ENCODE results near the gene SSBP2.

SSBP2 gene

DNA sequence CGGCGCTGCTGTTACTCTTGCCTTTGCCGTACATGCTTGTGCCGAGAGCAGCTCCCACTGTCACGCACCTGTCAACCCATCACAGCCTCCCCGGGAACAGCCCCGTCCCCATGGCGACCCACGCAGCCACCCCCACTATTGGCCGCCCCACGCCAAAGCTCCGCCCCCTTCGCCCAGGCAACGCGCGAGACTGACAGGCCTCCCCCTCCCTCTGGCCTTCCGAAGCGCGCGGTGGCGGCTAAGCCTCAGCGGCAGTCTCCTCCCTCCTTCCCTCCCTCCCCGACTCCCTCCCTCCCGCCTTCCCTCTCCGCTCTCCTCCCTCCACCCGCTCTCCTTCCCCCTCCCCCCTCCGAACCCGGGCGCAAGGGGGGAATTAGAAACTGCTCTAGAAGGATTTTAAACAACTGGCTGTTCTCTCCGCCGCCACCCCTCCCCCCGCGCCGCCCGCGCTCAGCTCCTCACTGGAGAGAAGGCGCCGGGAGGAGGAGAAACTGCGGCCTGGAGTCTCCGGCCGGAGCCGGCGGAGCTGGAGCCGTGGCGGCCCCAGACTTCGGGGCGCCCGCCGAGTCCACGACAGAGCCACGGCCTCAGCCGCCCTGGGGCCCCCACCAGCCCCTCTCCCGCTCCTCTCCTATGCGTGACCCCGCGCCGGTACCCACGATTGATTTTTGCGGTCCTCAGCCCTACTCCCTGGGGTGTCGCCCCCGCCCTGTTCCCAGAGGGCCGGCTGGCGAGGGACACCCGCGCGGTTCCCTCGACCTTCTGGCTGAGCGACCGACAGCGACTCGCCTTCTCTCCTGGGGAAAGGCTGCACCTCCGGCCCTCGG, at the start of gene SSBP2:
Gene SSBP2 (minus strand): TSS at position 89 of the 827 bp plus-strand sequence. CDS start 55 bp downstream, at position 34.
- peak; percentile 100 for DNase-seq

DNA sequence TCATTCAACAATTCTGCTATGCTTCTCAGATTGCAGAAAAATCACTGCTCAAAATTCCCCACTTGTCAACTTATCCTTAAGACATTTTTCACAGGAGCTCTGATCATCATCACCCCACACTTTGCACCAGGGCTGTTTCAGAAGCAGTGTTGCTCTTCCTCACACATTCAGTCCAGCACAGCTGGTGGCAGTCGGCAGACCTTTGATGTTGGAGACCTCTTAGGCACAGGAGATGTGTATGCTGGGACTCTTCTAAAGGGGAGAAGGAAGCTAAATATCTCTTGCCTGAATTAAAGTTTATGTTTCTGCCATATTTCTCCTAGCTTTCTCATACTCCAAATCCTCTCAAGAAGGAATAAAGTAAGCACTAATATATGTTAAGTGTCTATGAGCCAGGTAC, 44.8 kb upstream of the SSBP2 start:
- no peak for DNase-seq

DNA sequence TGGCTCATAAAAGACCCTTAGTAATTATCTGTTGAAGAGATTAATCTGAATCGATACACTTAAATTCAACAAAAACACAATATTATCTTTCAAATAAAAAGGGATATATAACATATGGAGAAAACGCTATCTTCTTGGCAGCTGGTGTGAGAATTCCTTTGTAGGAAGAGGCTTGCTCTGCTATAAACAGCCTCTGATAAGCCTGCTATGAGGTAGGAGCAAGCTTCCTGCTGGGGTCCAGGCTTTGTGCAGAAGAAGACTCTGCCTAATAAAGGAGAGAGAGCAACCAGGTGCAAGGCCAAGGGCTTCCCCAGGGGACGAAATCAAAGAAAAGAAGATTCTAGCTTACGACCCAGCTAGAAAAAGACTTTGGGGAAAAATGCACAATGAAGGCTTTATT, 43.3 kb upstream of the SSBP2 start:
- no peak for DNase-seq

DNA sequence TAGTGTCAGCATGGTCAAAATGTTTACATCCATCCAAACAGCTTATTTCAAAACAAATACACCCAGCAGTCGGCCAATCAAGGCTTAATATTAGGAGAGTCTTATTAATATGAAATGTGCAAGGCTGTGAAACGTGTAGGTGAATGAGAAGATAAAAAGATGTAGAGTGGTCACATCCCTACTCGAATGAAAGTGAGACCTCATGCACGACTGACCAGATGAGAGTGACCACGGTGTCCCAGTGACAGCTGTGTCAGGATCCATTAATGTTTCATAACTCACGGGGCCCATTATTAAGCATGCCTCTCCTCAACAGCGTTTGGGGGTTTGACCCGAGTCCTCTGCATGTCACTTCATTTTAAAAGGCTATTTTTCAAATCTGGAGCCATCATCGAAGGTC, 39.4 kb upstream of the SSBP2 start:
- no peak for DNase-seq

DNA sequence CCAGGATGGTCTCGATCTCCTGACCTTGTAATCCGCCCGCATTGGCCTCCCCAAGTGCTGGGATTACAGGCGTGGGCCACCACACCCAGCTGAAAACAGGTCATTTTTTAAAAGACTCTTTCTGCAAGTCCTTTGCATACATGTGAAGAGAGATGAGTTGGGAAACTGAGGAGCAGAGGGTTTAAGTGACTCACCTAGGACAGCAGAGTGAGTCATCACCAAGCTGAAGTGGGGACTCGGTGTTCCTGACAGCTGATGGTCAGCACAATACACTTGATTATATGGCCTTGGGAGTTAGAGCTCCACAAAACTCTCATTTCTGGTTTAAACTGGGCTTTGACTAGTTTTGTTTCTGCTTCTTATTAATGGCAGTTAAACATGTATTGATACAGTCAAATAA, 38.1 kb upstream of the SSBP2 start:
- DNase-seq = no peak

DNA sequence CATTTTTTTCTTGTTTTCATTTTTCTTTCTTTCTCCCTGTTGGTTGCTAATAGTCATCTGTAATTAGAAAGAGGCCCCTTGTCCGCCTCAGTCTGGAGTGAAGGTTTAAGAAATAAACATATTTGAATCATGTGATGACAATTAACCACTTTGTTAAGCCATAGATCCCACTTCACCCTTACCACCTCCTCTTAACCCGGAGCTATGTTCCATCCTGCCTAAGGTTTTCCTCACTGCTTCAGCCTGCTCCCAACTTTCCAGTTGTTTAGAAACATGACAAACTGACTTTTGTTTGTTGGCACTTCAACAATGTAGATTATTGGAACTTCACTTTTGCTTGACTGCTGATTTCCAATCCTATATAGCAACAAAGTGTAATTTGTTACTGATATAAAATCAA, 37.4 kb upstream of the SSBP2 start:
- DNase-seq = no peak

DNA sequence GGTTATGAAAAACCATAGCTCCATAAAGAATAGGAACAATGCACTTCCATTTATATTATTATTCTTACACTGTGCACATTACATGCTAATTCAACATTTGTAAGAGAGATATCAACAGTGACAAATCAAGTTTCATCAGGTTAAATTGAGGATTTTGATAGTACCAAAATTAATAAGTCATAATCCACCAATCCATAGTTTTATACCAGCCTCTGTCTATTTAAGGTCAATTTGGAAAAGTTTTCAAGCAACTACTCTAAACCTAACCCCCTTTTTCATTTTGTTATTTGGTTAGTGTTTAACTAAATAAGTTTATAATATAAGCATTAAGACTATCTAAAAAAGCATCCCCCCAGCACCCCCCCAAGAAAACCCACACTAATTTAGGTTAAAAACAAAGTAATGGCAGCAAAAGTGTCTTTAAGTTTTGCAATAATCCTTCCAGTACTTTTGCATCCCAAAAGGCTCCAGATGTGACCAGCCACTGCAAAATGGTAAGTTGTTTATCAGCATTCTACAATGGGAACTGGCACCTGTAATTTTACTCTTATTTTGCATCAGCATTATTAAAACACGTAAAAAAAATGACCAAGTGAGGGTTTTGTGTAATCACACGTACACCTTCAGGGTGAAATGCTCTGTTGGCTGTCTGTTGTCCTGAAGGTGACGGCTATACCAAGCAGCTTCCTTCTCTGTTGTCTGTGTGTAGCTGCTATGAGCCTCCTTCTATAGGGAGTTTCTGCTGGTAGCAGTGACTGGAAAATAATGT, 36.8 kb upstream of the SSBP2 start:
- peak; percentile 83 for DNase-seq

DNA sequence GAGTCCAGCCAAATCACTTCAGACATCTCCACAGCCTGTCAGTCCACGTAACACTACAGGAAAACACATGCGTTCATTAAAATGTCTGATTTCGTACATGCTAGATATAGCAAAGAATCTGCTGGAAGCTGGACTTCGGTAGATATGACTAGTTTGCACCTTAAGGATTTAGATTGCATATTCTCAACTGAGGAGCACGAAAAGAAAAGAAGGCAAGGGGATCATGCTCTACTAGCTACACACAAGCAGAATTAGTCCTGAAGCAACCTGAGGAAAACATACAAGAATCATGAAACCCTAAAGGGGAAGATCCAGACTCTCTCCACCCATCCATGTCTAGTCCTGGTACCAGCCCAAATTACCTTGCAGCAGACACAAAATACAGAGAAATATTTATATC, 36.1 kb upstream of the SSBP2 start:
- DNase-seq = no peak

DNA sequence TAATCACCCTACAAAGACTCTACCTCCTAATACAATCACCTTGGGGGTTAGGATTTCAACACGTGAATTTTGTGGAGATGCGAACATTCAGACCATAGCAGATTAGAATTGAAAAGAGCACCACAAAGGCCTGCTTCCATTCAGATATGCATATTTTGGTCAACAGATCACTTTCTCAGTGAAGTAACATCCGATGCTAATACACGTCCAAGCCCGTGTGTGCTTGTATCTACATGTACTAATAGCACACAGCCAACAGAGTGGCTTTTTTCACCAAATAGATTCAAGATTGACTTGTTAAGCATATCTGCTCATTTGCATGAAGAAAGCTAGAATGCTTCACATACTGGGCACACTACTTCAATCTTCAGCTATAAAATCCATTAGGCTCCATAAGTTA, 35.6 kb upstream of the SSBP2 start:
- DNase-seq = no peak

DNA sequence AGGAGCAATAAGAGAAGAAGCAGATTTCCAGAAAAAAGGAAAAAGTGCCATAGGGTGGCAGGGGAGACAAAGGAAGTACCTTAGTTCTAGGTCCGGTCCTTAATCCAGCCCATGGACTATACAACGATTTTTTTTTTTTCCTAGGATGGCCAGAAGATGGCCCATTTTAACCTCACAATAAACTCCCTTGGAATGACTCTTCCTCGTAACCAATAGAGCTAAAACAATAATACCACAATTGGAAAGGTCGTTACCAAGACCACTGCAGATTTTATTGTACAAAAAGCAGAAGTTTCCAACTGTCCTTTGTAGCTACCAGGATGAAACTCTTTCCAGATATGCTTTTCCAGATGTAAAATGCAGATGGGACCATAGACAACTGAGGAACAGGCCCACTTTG, 34.4 kb upstream of the SSBP2 start:
- no peak for DNase-seq

DNA sequence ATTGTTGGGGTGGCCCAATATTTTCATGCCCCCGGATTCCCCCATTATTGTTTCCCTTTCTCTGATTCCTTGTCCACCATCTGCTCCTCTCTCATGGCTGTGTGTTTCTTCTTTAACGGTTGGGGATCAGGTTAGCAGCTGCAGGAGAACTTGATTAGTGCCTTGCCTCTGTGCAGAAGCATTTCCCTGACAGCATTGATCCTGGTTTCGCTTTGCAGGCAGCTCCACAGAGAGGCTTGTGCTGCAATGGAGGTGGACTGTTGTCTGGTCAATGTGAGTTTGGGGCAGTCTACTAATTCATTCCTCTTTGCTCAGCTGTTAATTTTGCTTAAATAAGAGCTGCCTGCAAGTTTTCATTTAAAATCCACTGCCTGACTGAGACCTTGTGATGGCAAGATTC, 32.5 kb upstream of the SSBP2 start:
- DNase-seq = no peak

DNA sequence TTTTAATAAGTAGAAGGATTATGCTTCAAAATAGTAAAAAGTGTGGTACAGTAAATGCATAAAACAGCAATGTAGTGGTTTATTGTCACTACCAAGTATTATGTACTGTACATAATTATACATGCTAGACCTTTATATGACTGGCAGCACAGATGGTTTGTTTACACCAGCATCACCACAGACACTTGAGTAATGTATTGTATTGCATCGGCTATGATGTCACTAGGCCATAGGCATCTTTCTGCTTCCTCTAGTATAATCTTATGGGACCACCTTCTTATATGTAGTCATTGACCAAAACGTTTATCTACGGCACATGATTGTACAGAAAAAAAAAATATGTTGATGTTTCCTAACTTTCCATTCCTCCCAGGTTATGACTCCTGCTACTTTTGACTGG, 31.9 kb upstream of the SSBP2 start:
- DNase-seq = no peak

DNA sequence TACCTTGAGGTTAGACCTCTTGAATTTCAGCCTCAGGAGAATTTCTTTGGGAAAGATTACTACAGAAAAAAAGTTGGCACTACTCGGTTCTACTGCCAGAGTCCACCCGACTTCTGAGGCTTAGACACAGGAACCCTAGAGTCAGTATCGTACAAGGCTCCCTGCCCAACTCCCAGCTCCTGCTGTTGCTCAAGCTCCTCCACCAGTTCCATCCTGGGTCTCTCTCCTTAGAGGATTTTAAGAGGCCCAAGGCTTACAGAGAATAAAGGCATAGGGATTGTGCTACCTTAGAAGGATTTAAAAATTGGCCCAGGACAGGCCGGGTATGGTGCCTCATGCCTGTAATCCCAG, 29.0 kb upstream of the SSBP2 start:
- DNase-seq = no peak

DNA sequence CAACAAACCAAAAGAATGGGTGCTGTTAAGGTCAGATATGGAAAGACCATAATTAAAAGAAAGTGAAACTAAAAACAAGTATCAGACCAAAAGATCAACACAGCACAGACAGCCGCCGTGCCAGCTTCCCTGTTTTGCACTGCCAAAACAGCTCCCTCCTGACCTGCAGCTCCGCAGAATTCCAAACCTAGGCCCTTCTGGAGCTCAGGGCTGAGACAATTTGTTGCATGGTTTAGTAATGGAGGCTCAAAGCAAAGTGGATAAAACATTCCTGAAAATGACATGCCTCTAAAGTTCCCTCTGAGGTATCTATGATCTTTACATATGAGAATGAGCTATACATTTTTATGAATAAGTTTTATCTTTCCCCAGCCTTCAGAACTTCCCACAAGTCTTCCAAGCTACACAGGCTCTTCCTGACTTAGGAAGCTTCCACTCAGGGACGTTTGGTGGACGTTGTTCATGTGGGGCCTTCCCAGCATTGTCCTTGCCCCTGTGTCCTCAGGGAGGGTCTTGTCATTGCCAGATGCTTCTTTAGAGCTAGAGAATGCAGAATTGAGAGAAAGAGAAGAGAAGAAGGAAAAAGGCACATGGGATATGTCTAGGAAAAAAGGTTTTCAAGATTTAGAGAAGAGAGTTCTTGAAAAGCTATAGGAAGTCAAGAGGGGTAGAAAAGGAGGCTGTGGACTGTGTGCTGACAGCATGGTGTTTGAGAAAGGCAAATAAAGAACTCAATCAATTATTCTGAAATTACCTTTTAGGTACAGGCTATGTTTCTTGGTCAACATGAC, 28.4 kb upstream of the SSBP2 start:
- DNase-seq = peak; percentile 75

DNA sequence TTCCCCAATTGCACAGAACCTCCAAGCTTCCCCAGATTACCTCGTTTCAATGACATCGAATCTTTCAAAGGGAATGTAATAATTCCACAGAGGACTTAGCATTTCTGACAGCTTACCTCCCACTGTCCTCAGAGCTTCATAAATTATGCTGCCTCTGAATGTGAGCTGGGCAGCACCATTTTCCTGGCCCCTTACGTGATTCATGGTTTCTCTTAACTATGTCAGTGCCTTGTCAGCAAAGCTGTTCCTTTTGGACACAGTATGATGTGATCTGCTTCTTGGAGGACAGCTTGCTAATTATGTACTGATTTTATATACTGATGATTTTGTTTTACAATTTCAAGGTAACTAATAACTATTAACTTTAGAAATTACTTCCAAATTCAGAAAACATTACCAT, 27.7 kb upstream of the SSBP2 start:
- DNase-seq = no peak

DNA sequence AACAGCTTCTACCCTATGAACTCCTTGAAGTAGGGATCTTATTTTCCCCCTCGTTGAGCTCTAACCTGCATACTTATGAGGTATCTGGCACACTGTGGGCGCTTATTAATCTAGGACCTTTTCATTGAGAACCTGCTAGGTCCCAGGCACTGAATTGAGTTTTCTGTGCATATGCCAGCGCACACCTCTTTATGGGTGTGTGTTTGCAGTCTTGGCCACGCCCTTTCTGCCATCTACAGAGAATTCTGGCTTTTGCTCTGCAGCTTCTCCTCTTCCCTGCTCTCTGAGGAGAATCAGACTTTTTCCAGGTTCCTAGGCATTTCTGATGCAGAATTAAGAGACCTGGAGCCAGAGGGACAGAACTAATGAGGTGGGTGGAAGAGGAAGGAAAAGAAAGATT, 25.4 kb upstream of the SSBP2 start:
- DNase-seq = no peak

DNA sequence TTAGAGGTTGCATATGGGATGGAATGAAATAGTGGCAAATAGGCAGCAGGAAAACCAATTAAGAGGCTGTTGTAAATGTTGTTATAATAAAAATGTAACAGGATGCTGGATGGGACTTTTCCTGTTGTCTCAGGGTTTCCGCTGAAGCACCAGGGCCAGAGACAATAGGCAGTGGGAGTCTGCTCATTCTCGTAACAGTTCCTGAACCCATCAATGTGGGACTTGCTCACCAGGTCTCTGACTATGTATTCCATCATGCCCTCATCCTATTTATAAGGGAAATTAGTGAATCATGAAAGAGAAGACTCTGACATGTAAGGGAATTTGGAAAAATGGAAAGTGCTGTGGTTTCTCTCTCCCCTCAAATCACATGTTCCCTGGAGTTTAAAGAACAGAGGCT, 23.5 kb upstream of the SSBP2 start:
- DNase-seq = no peak

DNA sequence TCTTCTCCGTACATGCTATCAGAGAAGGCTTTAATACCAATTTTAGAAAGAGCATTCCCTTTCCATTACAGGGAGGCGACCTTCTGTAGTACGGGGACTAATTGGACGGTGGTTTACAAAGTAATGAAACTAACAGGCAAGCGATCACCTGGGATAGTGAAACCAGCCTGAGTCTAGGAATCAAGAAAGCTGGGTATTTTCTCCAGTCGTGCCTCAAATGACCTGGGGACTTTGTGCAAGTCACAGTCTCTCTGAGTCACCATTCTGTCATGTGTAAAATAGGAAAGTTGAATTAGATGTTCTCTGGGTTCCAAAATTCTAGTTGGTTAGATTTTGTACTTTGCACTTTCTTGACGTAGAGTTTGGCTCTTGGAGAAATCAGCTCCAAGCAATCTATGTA, 22.7 kb upstream of the SSBP2 start:
- DNase-seq = no peak

DNA sequence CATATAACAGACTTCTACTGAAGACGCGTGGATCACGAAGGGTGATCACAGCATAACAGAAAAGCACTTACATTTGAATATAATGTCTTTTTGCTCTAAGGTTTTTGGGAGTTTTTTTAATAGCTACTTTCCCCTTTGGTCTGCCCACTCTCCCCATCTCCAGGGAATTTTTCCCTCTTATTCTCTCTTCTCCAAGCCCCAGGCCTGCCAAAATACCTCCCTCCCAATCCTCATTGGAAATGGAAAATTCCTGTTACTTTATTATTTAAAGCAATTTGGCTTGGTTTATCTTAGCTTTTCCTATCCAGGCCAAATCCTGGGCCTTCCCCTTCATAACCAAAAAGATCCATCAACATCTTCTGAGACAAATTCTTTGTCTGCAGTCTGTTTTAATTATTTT, 22.3 kb upstream of the SSBP2 start:
- no peak for DNase-seq

DNA sequence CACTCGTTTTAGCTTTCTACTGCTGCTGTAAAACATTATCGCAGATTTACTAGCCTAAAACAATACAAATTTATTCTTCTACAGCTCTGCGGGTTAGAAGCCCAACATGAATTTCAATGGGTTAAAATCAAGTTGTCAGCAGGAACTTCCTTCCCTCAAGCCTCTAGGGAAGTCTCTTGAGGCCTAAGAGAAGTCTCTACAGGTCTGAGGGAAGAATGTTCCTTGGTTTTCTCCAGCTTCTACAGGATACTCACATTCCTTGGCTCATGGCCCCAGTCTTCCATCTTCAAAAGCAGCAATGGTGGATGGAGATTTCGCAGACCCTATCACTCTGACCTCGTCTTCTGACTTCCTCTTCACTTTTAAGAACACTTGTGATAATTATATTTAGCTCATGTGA, 21.6 kb upstream of the SSBP2 start:
- no peak for DNase-seq

DNA sequence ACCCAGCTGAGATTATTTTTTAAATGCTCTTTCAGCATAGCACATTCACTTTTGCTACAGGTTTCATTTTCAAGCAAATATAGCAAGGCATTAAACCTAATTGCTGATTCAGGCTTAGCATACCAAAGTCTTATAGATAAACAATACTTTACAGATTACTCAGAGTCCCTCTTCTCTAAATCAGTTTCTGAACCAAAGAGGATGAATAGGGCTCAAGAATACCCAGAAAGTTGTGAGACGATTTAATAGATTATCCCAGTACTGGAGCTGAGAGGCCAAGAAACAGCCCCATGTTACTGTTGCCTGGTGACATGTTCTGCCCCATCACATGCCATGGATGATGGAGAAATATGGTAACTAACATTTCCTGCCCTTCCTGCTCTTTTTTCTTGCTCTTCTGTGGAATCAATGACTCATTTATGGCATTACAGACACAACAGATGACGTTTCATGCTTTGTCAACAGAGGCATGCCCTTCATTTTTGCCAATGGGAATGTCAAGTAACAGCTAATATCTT, 18.1 kb upstream of the SSBP2 start:
- DNase-seq = no peak

DNA sequence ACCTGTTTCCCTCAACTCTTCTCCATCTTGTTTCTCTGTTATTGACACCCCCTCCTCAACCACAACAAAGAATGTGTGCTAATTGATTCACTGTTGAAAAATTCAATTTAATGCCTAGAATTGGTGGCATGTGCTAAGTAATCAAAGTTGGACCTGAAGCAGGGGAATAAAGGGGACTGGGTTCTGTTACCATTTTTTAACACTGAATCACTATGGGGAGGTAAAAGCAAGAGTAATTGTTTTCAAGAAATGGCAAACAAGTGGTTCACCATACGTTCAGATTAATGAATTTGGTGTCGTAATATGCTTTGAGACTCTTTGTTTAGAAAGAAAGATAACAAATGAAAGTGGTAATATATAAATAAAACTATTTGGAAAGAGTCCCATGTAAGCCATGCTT, 17.0 kb upstream of the SSBP2 start:
- no peak for DNase-seq

DNA sequence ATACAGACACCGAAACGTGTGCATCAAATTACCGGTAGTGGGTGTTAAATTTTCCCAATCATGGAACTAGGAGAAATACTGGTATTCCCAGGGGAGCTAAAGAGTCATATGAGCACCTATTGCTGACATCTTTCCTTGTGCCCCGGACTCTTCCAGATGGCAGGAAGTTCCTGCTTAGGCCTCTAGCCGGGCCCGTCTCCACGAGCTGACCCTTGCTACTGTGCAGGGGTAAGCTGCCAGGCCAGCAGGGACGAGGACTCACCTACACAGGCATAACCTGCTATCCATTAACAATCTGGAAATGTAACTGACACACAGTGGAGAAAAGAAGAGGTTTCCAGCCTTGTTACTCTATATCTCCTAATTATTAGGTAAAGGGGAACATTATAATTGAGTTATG, 16.2 kb upstream of the SSBP2 start:
- DNase-seq = no peak

DNA sequence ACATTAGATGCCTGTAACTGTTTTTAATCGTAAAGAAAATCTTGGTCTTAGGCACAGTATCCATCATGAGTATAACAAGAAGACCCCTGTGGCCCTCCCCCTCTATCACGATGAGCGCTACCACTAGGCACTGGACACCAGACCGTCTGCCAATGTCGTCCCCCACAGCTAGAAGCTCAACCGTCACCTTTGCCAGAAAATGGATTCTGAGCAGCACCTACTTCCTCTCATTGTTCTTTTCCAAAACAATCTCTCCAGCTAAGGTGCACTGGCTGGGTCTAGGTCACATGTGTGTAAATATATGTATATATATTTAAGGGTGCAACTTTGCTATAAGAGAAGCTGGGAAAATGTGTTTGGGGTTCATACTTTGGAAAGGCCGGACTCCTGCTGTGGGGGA, 15.7 kb upstream of the SSBP2 start:
- DNase-seq = no peak

Data from femur (tissue), 1 donor.